ENCODE measurements around the gene XRN2. TPM values are rescaled to one million over a fixed set of nuclear protein-coding genes. Genes with fewer than 3 reads are reported as not detected.

The XRN2 gene
- total and polyA plus RNA-seq, 4 donors: 20.9 to 40.3 (median 25.2) TPM

GRCh38 chr20:21336455-21337151 is 33.5 kb downstream of the XRN2 start:
- Histone ChIP-seq H3K4me1 (ENCODE audit: control insufficient read depth in 4 of 4, insufficient read depth in 4 of 4, low read length in 3 of 4) (peaks cover 2 to 8% (median 4%) of the 10 kb centered on the region in 4 donors), H3K36me3 (ENCODE audit: control insufficient read depth in 4 of 4, insufficient read depth in 3 of 4, low read depth in 1 of 4, low read length in 3 of 4) (peaks cover 5 to 58% (median 48%) of the 10 kb centered on the region in 4 donors), H3K27ac (ENCODE audit: low read depth in 1 of 2, low read length in 2 of 2) (no peak overlapping the region), H3K27me3 (ENCODE audit: control insufficient read depth in 4 of 4, insufficient read depth in 4 of 4, low read length in 3 of 4) (no peaks in the 10 kb centered on the region), H3K9me3 (ENCODE audit: control insufficient read depth in 4 of 4, low read length in 3 of 4) (no peaks in the 10 kb centered on the region), H3K4me3 (ENCODE audit: low read depth in 1 of 3, low read length in 3 of 3) (no peak overlapping the region), H3K9ac (ENCODE audit: low read depth in 1 of 2, low read length in 2 of 2) (no peak overlapping the region)
- WGBS: 96% methylated on average over 2 of the region's 2 CpGs
- TF ChIP-seq HNF4G (IDR thresholded peaks at IDR 0.05) (no peak), FOXA1 (IDR thresholded peaks at IDR 0.05) (no peak), NR2F2 (IDR thresholded peaks at IDR 0.05) (no peak), JUND (IDR thresholded peaks at IDR 0.05) (no peak), ZBTB33 (IDR thresholded peaks at IDR 0.05) (no peak), MAX (IDR thresholded peaks at IDR 0.05) (no peak), TAF1 (conservative IDR thresholded peaks at IDR 0.05) (no peak), EGR1 (IDR thresholded peaks at IDR 0.05; ENCODE audit: low read depth in 2 of 2) (no peak), REST (IDR thresholded peaks at IDR 0.05) (no peak), SP1 (IDR thresholded peaks at IDR 0.05) (no peak), RXRA (IDR thresholded peaks at IDR 0.05) (no peak), YY1 (IDR thresholded peaks at IDR 0.05) (no peak), RAD21 (IDR thresholded peaks at IDR 0.05) (no peak), FOXA2 (IDR thresholded peaks at IDR 0.05) (no peak)
- DNase-seq (ENCODE audit: low spot score): no peak

- no peak for TF ChIP-seq GABPA (IDR thresholded peaks at IDR 0.05 in 1 of 2, conservative IDR thresholded peaks at IDR 0.05 in 1 of 2)
- peaks cover 7 to 54% (median 41%) of the 10 kb centered on the region in 4 donors for H3K36me3 ChIP-seq (ENCODE audit: control insufficient read depth in 4 of 4, insufficient read depth in 3 of 4, low read depth in 1 of 4, low read length in 3 of 4)
Measured at GRCh38 chr20:21338291-21338690, 35.2 kb downstream of the XRN2 start.

More at GRCh38 chr20:21338291-21338690, 35.2 kb downstream of the XRN2 start:
- Histone ChIP-seq H3K27me3 (ENCODE audit: control insufficient read depth in 4 of 4, insufficient read depth in 4 of 4, low read length in 3 of 4) (no peaks in the 10 kb centered on the region), H3K9me3 (ENCODE audit: control insufficient read depth in 4 of 4, low read length in 3 of 4) (no peaks in the 10 kb centered on the region), H3K4me3 (ENCODE audit: low read depth in 1 of 3, low read length in 3 of 3) (no peak overlapping the region), H3K27ac (ENCODE audit: low read depth in 1 of 2, low read length in 2 of 2) (no peak overlapping the region), H3K9ac (ENCODE audit: low read depth in 1 of 2, low read length in 2 of 2) (no peak overlapping the region), H3K4me1 (ENCODE audit: control insufficient read depth in 4 of 4, insufficient read depth in 4 of 4, low read length in 3 of 4) (peaks cover 0 to 7% (median 1%) of the 10 kb centered on the region in 4 donors)
- WGBS: 79% methylated on average over 4 of the region's 4 CpGs
- DNase-seq (ENCODE audit: low spot score): no peak

Data from liver (tissue), 9 donors.